Measurements from ENCODE around the gene S100A9. TPM values are rescaled to one million over a fixed set of nuclear protein-coding genes. Genes with fewer than 3 reads are reported as not detected.

Gene S100A9
- not detected in 2 replicates for polyA plus RNA-seq (2011; rRNA removed)
- not detected in 2 replicates for polyA minus RNA-seq (2011; rRNA and poly(A)+ RNA removed)

DNA sequence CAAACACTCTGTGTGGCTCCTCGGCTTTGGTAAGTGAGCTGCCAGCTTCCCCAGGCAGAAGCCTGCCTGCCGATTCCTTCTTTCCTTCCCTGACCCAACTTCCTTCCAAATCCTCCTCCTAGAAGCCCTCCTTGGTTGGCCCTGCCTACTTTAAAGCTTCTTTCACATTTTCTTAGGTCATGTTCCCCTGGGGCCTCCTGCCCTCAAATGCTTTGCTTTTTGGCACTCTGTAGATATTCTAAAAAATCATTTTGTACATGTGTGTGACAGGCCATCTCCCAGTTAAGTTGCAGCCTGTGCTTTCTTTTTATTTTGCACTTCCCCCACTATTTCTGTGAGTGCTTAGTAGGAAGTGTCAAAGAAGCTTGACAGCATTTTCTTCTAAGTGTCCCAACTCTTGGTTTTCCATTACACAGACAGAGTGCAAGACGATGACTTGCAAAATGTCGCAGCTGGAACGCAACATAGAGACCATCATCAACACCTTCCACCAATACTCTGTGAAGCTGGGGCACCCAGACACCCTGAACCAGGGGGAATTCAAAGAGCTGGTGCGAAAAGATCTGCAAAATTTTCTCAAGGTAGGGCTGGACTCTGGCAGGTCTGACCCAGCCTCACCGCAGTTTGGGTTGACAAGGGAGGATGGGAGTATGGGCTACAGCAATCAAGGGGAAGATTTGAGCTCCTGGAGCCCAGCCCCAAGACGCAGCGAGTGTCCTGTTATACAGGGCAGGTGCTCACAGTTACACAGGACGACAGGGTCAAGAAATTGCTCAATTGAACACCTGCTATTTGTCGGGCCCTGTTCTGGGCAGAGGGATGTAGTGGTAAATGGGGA lies at the start of gene S100A9:
Gene S100A9 (plus strand): TSS at position 2 of the 838 bp plus-strand sequence. CDS start 430 bp downstream, at position 432.
- TF ChIP-seq, protein P1, sequence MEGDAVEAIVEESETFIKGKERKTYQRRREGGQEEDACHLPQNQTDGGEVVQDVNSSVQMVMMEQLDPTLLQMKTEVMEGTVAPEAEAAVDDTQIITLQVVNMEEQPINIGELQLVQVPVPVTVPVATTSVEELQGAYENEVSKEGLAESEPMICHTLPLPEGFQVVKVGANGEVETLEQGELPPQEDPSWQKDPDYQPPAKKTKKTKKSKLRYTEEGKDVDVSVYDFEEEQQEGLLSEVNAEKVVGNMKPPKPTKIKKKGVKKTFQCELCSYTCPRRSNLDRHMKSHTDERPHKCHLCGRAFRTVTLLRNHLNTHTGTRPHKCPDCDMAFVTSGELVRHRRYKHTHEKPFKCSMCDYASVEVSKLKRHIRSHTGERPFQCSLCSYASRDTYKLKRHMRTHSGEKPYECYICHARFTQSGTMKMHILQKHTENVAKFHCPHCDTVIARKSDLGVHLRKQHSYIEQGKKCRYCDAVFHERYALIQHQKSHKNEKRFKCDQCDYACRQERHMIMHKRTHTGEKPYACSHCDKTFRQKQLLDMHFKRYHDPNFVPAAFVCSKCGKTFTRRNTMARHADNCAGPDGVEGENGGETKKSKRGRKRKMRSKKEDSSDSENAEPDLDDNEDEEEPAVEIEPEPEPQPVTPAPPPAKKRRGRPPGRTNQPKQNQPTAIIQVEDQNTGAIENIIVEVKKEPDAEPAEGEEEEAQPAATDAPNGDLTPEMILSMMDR (IDR thresholded peaks at IDR 0.05; ENCODE audit: insufficient read depth, low read depth, low read length) = no peak
- H3K36me3 ChIP-seq (ENCODE audit: control insufficient read depth, insufficient read depth, low read length) = no peaks in the 10 kb centered on the region
- no peak for DNase-seq (ENCODE audit: low read depth)
- no peak within 1 kb of the TSS for H3K4me3 ChIP-seq (ENCODE audit: low read depth, low read length)
- peaks cover 5% of the 10 kb centered on the region; the same call in 1 of the 2 replicates for H3K27me3 ChIP-seq (ENCODE audit: control insufficient read depth, insufficient read depth, low read length)
- ChIA-PET CTCF (interaction anchor here (17.9 kb wide), 1 partner anchor 138 kb away, joined by 404 read pairs; no protein-coding TSS in a partner anchor), POLR2A (interaction anchor here (0.7 kb wide), 1 partner anchor 241 kb away, joined by 4 read pairs; no protein-coding TSS in a partner anchor)

GRCh38 chr1:153308540-153308939 lies 49.1 kb upstream of the S100A9 start:
- no peaks in the 10 kb centered on the region for H3K36me3 ChIP-seq (ENCODE audit: control insufficient read depth, insufficient read depth, low read length)
- POLR2A ChIA-PET = no interaction called here
- H3K4me3 ChIP-seq (ENCODE audit: low read depth, low read length) = no peak overlapping the region
- DNase-seq (ENCODE audit: low read depth) = no peak
- TF ChIP-seq, protein P1 (IDR thresholded peaks at IDR 0.05; ENCODE audit: insufficient read depth, low read depth, low read length) = no peak
- H3K27me3 ChIP-seq (ENCODE audit: control insufficient read depth, insufficient read depth, low read length) = no peaks in the 10 kb centered on the region
- CTCF ChIA-PET = no interaction called here

DNA sequence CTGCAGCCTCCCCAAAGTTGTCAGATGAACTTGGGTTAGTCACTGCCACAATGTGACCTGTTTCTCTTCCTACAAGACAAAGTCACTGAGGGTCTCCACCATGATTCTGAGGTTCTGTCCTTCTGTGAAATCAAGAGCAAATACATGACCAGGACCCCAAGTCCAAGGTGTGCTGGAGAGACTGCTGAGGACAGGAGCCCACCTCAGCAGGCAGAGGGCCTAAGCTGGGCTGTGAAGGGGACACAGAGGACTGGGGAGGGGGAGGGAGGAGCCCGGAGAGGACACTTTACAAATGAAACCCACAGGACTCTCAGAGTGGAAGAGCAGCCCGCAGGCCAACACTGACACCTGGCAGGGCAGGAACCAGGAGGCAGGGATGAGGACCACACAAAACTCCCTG lies 48.2 kb upstream of the S100A9 start:
- TF ChIP-seq, protein P1 (IDR thresholded peaks at IDR 0.05; ENCODE audit: insufficient read depth, low read depth, low read length) = no peak
- H3K4me3 ChIP-seq (ENCODE audit: low read depth, low read length) = no peak overlapping the region
- ChIA-PET CTCF (no interaction called here), POLR2A (no interaction called here)
- H3K27me3 ChIP-seq (ENCODE audit: control insufficient read depth, insufficient read depth, low read length) = no peaks in the 10 kb centered on the region
- no peaks in the 10 kb centered on the region for H3K36me3 ChIP-seq (ENCODE audit: control insufficient read depth, insufficient read depth, low read length)
- no peak for DNase-seq (ENCODE audit: low read depth)

- POLR2A ChIA-PET = no interaction called here
- Histone ChIP-seq H3K27me3 (ENCODE audit: control insufficient read depth, insufficient read depth, low read length) (no peaks in the 10 kb centered on the region), H3K36me3 (ENCODE audit: control insufficient read depth, insufficient read depth, low read length) (no peaks in the 10 kb centered on the region), H3K4me3 (ENCODE audit: low read depth, low read length) (no peak overlapping the region)
- TF ChIP-seq, protein P1 (IDR thresholded peaks at IDR 0.05; ENCODE audit: insufficient read depth, low read depth, low read length) = no peak
- DNase-seq (ENCODE audit: low read depth) = no peak
- CTCF ChIA-PET = no interaction called here
Measured at GRCh38 chr1:153310526-153310925, 47.1 kb upstream of the S100A9 start.

DNA sequence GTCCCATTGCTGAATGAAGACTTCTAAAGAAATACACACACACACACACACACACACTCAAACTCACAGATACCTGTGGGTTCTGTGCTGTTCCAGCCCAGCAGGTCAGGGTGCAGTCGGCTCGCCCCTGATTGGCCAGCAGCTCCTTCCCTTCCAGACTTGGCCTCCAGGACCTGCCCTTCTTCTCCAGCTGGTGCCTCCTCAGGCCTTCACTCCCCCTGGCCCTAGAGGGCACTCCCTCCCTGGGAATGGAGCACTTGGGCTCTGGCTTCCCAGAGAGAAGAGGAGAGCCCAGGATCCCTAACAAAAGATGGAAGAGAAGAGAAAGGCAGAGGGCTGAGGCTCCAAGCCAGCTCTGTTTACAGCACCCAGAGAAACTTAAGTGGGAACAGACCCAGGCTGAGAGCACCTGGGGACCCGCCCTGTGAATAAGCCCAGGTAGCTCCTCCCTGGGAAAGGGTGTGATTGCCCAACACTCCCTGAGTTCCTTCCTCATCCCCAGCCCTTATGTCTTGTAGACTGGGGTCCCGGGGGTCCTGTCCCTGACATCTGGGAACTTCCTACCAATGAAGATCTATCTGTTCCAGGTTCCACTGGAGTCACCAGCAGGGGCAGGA lies 45.0 kb upstream of the S100A9 start, which contains the start of gene PGLYRP3:
Gene PGLYRP3 (minus strand): TSS at position 383 of the 617 bp plus-strand sequence. CDS start 2,287 bp downstream, outside the sequence.
- POLR2A ChIA-PET = no interaction called here
- Histone ChIP-seq H3K36me3 (ENCODE audit: control insufficient read depth, insufficient read depth, low read length) (no peaks in the 10 kb centered on the region), H3K27me3 (ENCODE audit: control insufficient read depth, insufficient read depth, low read length) (no peaks in the 10 kb centered on the region), H3K4me3 (ENCODE audit: low read depth, low read length) (no peak within 1 kb of the TSS)
- TF ChIP-seq, protein P1 (IDR thresholded peaks at IDR 0.05; ENCODE audit: insufficient read depth, low read depth, low read length) = no peak
- CTCF ChIA-PET = no interaction called here
- DNase-seq (ENCODE audit: low read depth) = no peak
